ENCODE measurements around the gene RBM33. TPM values are rescaled to one million over a fixed set of nuclear protein-coding genes. Genes with fewer than 3 reads are reported as not detected.

Gene RBM33
- total and polyA plus RNA-seq, 2 of the 4 experiments (the other 2 are of a cell fraction) = 7.3 to 10.8 TPM

DNA sequence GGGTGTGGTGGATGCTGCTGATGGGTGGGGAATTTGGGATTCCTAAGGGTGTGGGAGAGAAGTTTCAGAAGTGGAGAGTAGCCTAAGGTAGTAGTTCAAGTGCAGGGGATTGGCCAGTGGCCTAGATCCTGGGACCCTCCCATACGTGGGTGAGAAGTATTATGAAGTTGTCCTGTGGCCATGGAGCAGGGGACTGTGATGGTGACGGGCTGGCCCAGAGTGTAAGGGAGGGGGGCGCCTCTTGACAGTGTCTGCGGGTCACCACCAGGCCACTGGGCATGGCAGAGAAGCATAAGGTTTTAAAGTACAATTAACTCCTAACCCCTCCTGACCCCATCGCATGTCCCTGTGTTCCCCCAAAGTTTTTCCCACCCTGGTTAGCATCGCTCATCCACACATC is 70.2 kb downstream of the RBM33 start:
- H3K14ac ChIP-seq (replicated peaks; ENCODE audit: low read depth, low read length) = no peak overlapping the region
- intact Hi-C loops (cut with micrococcal nuclease) (no loop called here), dilution Hi-C loops (cut with HindIII; ENCODE audit: low sequenced_read_pairs, unreplicated experiment) (no loop called here), in situ Hi-C loops (cut with MboI; ENCODE audit: low sequenced_read_pairs) (no loop called here)
- DNase-seq (no peak), ATAC-seq (ENCODE audit: low read depth) (no peak)
- H2BK5ac ChIP-seq (ENCODE audit: low read depth, low read length, poor library complexity, severe bottlenecking) = no peak overlapping the region
- peaks cover 15% of the 10 kb centered on the region for H3K9me1 ChIP-seq (ENCODE audit: insufficient read depth, low read length)
- no peak overlapping the region for H3K9ac ChIP-seq (ENCODE audit: low read depth, low read length)
- H3K79me1 ChIP-seq (ENCODE audit: low read depth in 1 of 2, low read length in 2 of 2) = peaks cover 37 to 47% of the 10 kb centered on the region in 2 experiments
- POLR2A ChIA-PET (ENCODE audit: unreplicated experiment) = no interaction called here
- H4K8ac ChIP-seq (ENCODE audit: low read depth in 2 of 2, low read length in 2 of 2) = no peak overlapping the region
- no peak overlapping the region for H4K91ac ChIP-seq (ENCODE audit: insufficient read depth, low read depth, low read length)
- peaks cover 23% of the 10 kb centered on the region for H4K20me1 ChIP-seq (ENCODE audit: insufficient read depth, low read length)
- H3K56ac ChIP-seq (ENCODE audit: extremely low read depth, insufficient read depth, low read length) = no peak overlapping the region
- BruUV-seq (replicated peaks) = no TSS peak
- no peak overlapping the region for H2AFZ ChIP-seq (replicated peaks; ENCODE audit: low read length, poor library complexity)
- H3K4ac ChIP-seq (ENCODE audit: low read depth, low read length) = no peak overlapping the region
- no peak overlapping the region for H3K4me2 ChIP-seq (ENCODE audit: low read depth, low read length)
- H3K4me3 ChIP-seq (ENCODE audit: insufficient read depth, low read depth, low read length) = no peak overlapping the region
- peaks cover 2% of the 10 kb centered on the region; the same call in 1 of the 2 replicates for H3K4me1 ChIP-seq (ENCODE audit: control insufficient read depth, insufficient read depth, low read length)
- H3K27me3 ChIP-seq (ENCODE audit: control insufficient read depth, insufficient read depth, low read length) = no peaks in the 10 kb centered on the region
- no peak overlapping the region for H2BK20ac ChIP-seq (ENCODE audit: low read depth, low read length)
- H3K27ac ChIP-seq (ENCODE audit: insufficient read depth, low read length) = no peak overlapping the region
- no peak overlapping the region for H2BK15ac ChIP-seq (ENCODE audit: low read depth, low read length)
- H2BK120ac ChIP-seq (ENCODE audit: low read depth, low read length) = no peak overlapping the region
- no peak overlapping the region for H2AK5ac ChIP-seq (ENCODE audit: low read depth, low read length)
- no CpG with 5 or more reads among the region's 6 CpGs for WGBS, 2 experiments (ENCODE audit: extremely low coverage in 2 of 2, insufficient read length in 1 of 2)
- TF ChIP-seq, protein P1, sequence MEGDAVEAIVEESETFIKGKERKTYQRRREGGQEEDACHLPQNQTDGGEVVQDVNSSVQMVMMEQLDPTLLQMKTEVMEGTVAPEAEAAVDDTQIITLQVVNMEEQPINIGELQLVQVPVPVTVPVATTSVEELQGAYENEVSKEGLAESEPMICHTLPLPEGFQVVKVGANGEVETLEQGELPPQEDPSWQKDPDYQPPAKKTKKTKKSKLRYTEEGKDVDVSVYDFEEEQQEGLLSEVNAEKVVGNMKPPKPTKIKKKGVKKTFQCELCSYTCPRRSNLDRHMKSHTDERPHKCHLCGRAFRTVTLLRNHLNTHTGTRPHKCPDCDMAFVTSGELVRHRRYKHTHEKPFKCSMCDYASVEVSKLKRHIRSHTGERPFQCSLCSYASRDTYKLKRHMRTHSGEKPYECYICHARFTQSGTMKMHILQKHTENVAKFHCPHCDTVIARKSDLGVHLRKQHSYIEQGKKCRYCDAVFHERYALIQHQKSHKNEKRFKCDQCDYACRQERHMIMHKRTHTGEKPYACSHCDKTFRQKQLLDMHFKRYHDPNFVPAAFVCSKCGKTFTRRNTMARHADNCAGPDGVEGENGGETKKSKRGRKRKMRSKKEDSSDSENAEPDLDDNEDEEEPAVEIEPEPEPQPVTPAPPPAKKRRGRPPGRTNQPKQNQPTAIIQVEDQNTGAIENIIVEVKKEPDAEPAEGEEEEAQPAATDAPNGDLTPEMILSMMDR (conservative IDR thresholded peaks at IDR 0.05; ENCODE audit: low read depth, low read length) = no peak
- TF ChIP-seq, protein P2, sequence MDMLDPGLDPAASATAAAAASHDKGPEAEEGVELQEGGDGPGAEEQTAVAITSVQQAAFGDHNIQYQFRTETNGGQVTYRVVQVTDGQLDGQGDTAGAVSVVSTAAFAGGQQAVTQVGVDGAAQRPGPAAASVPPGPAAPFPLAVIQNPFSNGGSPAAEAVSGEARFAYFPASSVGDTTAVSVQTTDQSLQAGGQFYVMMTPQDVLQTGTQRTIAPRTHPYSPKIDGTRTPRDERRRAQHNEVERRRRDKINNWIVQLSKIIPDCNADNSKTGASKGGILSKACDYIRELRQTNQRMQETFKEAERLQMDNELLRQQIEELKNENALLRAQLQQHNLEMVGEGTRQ (IDR thresholded peaks at IDR 0.05; ENCODE audit: low read depth, low read length) = no peak
- TF ChIP-seq FOS (IDR thresholded peaks at IDR 0.05; ENCODE audit: low read depth, low read length) = no peak
- TF ChIP-seq RCOR1 (IDR thresholded peaks at IDR 0.05; ENCODE audit: insufficient replicate concordance, low read length) = no peak
- no peak for TF ChIP-seq SMC3 (IDR thresholded peaks at IDR 0.05; ENCODE audit: low read depth, low read length)
- no peaks in the 10 kb centered on the region for H3K9me3 ChIP-seq (ENCODE audit: control insufficient read depth, insufficient read depth, low read length)
- H3K36me3 ChIP-seq (ENCODE audit: control insufficient read depth, insufficient read depth, low read length) = peaks cover 36% of the 10 kb centered on the region
- H3K23ac ChIP-seq (ENCODE audit: low read depth, low read length) = no peak overlapping the region
- no peak overlapping the region for H3K18ac ChIP-seq (ENCODE audit: low read depth, low read length)
- CTCF ChIA-PET = no interaction called here
- H4K5ac ChIP-seq (ENCODE audit: low read depth, low read length) = no peak overlapping the region
- H2AK9ac ChIP-seq (replicated peaks; ENCODE audit: low read depth, low read length, poor library complexity) = no peak overlapping the region
